HepG2 (cell line): ENCODE data around the gene SHANK2. TPM values are rescaled to one million over a fixed set of nuclear protein-coding genes. Genes with fewer than 3 reads are reported as not detected.

Experiments used
- ELF1 ChIP-seq: sonication (generic); formaldehyde crosslinking; IDR thresholded peaks from 2 replicates; pipeline ENCODE4 v1.4.0; 2020; ENCODE audit warnings: missing genetic modification reagents
- FOXK2 ChIP-seq: fragments of 450-650 bp; IDR thresholded peaks from 2 replicates; pipeline ENCODE4 v1.6.1; 2016
- HBP1 ChIP-seq: IDR thresholded peaks from 2 replicates; pipeline ENCODE4 v1.6.1; 2016; ENCODE audit warnings: low read depth, control low read depth
- HMGA1 ChIP-seq: sonication (generic); formaldehyde crosslinking; conservative IDR thresholded peaks from 2 replicates; pipeline ENCODE4 v1.4.0; 2020; ENCODE audit warnings: missing genetic modification reagents
- HMGXB3 ChIP-seq: sonication (generic); formaldehyde crosslinking; IDR thresholded peaks from 2 replicates; pipeline ENCODE4 v1.4.0; 2020; ENCODE audit warnings: missing genetic modification reagents, borderline replicate concordance
- KDM3A ChIP-seq: IDR thresholded peaks from 2 replicates; pipeline ENCODE4 v1.6.1; 2018; ENCODE audit warnings: low read depth, missing compliant biosample characterization
- LBX2 ChIP-seq: sonication (generic); formaldehyde crosslinking; IDR thresholded peaks from 2 replicates; pipeline ENCODE4 v1.5.0; 2020; ENCODE audit warnings: missing genetic modification reagents, mild to moderate bottlenecking, borderline replicate concordance
- MLLT10 ChIP-seq: sonication (generic); formaldehyde crosslinking; IDR thresholded peaks from 2 replicates; pipeline ENCODE4 v1.4.0; 2020; ENCODE audit warnings: missing genetic modification reagents
- NR2F1 ChIP-seq, 2 experiments: fragments of 450-650 bp in 1 of 2; formaldehyde crosslinking in 1 of 2; IDR thresholded peaks; 2 replicates each; pipeline versions ENCODE4 v1.5.0 to v1.6.1; 2016 to 2020; ENCODE audit warnings: mild to moderate bottlenecking in 1 of 2, missing compliant biosample characterization in 1 of 2, missing genetic modification reagents in 1 of 2, moderate library complexity in 1 of 2
- PHF21A ChIP-seq: sonication (generic); formaldehyde crosslinking; IDR thresholded peaks from 2 replicates; pipeline ENCODE4 v1.5.0; 2020; ENCODE audit warnings: mild to moderate bottlenecking, missing genetic modification reagents
- SKI ChIP-seq: fragments of 450-650 bp; IDR thresholded peaks from one replicate; pipeline ENCODE4 v1.6.1; 2018; ENCODE audit warnings: mild to moderate bottlenecking; ENCODE audit not compliant: partially characterized antibody
- ZC3H13 ChIP-seq: sonication (generic); formaldehyde crosslinking; IDR thresholded peaks from 2 replicates; pipeline ENCODE4 v1.8.1; 2023; ENCODE audit warnings: mild to moderate bottlenecking, missing genetic modification reagents, moderate library complexity
- ZFP37 ChIP-seq: sonication (generic); formaldehyde crosslinking; IDR thresholded peaks from 2 replicates; pipeline ENCODE4 v1.4.0; 2020; ENCODE audit warnings: missing genetic modification reagents, borderline replicate concordance
- ZNF160 ChIP-seq: sonication (generic); formaldehyde crosslinking; IDR thresholded peaks from 2 replicates; pipeline ENCODE4 v1.8.0; 2022; ENCODE audit warnings: mild to moderate bottlenecking, inconsistent platforms, missing genetic modification reagents
- ZNF230 ChIP-seq: sonication (generic); formaldehyde crosslinking; IDR thresholded peaks from 2 replicates; pipeline ENCODE4 v1.4.0; 2020; ENCODE audit warnings: mild to moderate bottlenecking, missing genetic modification reagents
- ZNF780A ChIP-seq: sonication (generic); formaldehyde crosslinking; IDR thresholded peaks from 2 replicates; pipeline ENCODE4 v1.8.0; 2022; ENCODE audit warnings: mild to moderate bottlenecking, missing genetic modification reagents, moderate library complexity
- ZSCAN31 ChIP-seq: sonication (generic); formaldehyde crosslinking; IDR thresholded peaks from 2 replicates; pipeline ENCODE4 v1.5.0; 2020; ENCODE audit warnings: low read depth, mild to moderate bottlenecking, missing genetic modification reagents
- polyA plus RNA-seq, 8 experiments: library from polyadenylated mRNA; depleted of rRNA in 3 of 8; stranded (reverse) in 7 of 8; unstranded in 1 of 8; fragments of >200 nt; fragmentation: Illumina TruSeq in 4 of 8; extraction: Trizol in 4 of 8; gene quantifications; 2 replicates each; pipeline versions ENCODE4 v1.2.1 to v1.2.3, GENCODE V29; 2011 to 2016; ENCODE audit warnings: low read depth in 4 of 8, missing spikeins in 1 of 8, mixed read lengths in 1 of 8; ENCODE audit not compliant: insufficient read depth in 1 of 8
- total RNA-seq, 5 experiments: library from RNA; depleted of rRNA; stranded (reverse); fragments of >200 nt; fragmentation: Illumina TruSeq; extraction: Trizol; gene quantifications; 2 replicates each; pipeline ENCODE4 v1.2.3, GENCODE V29; 2016; ENCODE audit warnings: low read depth in 1 of 5
- TF ChIP-seq, protein P1 (sequence below): sonication (generic); formaldehyde crosslinking; conservative IDR thresholded peaks from 2 replicates; pipeline ENCODE4 v1.4.0; 2020; ENCODE audit warnings: missing genetic modification reagents
- TF ChIP-seq, protein P2 (sequence below): sonication (generic); formaldehyde crosslinking; IDR thresholded peaks from 2 replicates; pipeline ENCODE4 v1.4.0; 2020; ENCODE audit warnings: missing genetic modification reagents, borderline replicate concordance

The SHANK2 gene
- total and polyA plus RNA-seq, 2 of the 13 experiments (the other 11 are each of a cell fraction or from before 2014, with no cell fraction given): 10.2 to 13.0 TPM

- no peak for TF ChIP-seq ELF1 (CRISPR knock-in tag)
- TF ChIP-seq FOXK2: no peak
- peak; percentile 47; the same call in 1 of the 2 replicates for TF ChIP-seq ZNF160 (CRISPR knock-in tag)
- TF ChIP-seq LBX2 (CRISPR knock-in tag): no peak
- no peak for TF ChIP-seq ZFP37 (CRISPR knock-in tag)
- 0 out of 2 replicates have a peak, but pooled peaks have one; percentile 30 for TF ChIP-seq ZSCAN31 (CRISPR knock-in tag)
- TF ChIP-seq ZNF230 (CRISPR knock-in tag): no peak
- TF ChIP-seq NR2F1 (CRISPR knock-in tag; IDR thresholded peaks at IDR 0.05): no peak
- no peak for TF ChIP-seq HMGA1 (CRISPR knock-in tag)
- TF ChIP-seq, protein P1, sequence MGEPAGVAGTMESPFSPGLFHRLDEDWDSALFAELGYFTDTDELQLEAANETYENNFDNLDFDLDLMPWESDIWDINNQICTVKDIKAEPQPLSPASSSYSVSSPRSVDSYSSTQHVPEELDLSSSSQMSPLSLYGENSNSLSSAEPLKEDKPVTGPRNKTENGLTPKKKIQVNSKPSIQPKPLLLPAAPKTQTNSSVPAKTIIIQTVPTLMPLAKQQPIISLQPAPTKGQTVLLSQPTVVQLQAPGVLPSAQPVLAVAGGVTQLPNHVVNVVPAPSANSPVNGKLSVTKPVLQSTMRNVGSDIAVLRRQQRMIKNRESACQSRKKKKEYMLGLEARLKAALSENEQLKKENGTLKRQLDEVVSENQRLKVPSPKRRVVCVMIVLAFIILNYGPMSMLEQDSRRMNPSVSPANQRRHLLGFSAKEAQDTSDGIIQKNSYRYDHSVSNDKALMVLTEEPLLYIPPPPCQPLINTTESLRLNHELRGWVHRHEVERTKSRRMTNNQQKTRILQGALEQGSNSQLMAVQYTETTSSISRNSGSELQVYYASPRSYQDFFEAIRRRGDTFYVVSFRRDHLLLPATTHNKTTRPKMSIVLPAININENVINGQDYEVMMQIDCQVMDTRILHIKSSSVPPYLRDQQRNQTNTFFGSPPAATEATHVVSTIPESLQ (CRISPR knock-in tag): no peak
- no peak for TF ChIP-seq MLLT10 (CRISPR knock-in tag)
- 0 out of 2 replicates have a peak, but pooled peaks have one; percentile 26 for TF ChIP-seq HBP1 (CRISPR knock-in tag)
- TF ChIP-seq SKI: no peak
- TF ChIP-seq PHF21A (CRISPR knock-in tag): no peak
- no peak for TF ChIP-seq KDM3A (CRISPR knock-in tag)
- TF ChIP-seq, protein P2, sequence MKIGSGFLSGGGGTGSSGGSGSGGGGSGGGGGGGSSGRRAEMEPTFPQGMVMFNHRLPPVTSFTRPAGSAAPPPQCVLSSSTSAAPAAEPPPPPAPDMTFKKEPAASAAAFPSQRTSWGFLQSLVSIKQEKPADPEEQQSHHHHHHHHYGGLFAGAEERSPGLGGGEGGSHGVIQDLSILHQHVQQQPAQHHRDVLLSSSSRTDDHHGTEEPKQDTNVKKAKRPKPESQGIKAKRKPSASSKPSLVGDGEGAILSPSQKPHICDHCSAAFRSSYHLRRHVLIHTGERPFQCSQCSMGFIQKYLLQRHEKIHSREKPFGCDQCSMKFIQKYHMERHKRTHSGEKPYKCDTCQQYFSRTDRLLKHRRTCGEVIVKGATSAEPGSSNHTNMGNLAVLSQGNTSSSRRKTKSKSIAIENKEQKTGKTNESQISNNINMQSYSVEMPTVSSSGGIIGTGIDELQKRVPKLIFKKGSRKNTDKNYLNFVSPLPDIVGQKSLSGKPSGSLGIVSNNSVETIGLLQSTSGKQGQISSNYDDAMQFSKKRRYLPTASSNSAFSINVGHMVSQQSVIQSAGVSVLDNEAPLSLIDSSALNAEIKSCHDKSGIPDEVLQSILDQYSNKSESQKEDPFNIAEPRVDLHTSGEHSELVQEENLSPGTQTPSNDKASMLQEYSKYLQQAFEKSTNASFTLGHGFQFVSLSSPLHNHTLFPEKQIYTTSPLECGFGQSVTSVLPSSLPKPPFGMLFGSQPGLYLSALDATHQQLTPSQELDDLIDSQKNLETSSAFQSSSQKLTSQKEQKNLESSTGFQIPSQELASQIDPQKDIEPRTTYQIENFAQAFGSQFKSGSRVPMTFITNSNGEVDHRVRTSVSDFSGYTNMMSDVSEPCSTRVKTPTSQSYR (CRISPR knock-in tag): peak; percentile 45; the same call in 1 of the 2 replicates
- no peak for TF ChIP-seq ZNF780A (CRISPR knock-in tag)
- no peak for TF ChIP-seq HMGXB3 (CRISPR knock-in tag)
- no peak for TF ChIP-seq ZC3H13 (CRISPR knock-in tag)
Measured at GRCh38 chr11:71251761-71252268, 562 bp downstream of the SHANK2 start (continued).
